Stimulated activated naive CD8-positive, alpha-beta T cell treated with anti-CD3 and anti-CD28 coated beads, Interleukin-15, Interleukin-2, amounts not matched to agents 100 ng/mL and 50 ng/mL, for 24 hours (primary cell): ENCODE measurements around the gene HAAO.
"Not testable (repeated sequence)": the region's sequence is repeated elsewhere in the genome, so short reads cannot be mapped to it uniquely, and the experiment has no call there.

Experiments used
- H3K27ac Mint-ChIP-seq: one replicate; pipeline ENCODE4 v1.8.0; 2021; ENCODE audit warnings: mild to moderate bottlenecking, mixed read lengths
- H3K27me3 Mint-ChIP-seq: one replicate; pipeline ENCODE4 v1.8.0; 2021; ENCODE audit warnings: mixed read lengths
- H3K36me3 Mint-ChIP-seq: one replicate; pipeline ENCODE4 v1.8.0; 2021; ENCODE audit warnings: low read depth, mixed read lengths
- H3K4me1 Mint-ChIP-seq: one replicate; pipeline ENCODE4 v1.8.0; 2021; ENCODE audit warnings: low read depth, mixed read lengths
- H3K4me3 Mint-ChIP-seq: one replicate; pipeline ENCODE4 v1.8.0; 2021; ENCODE audit warnings: mild to moderate bottlenecking, mixed read lengths
- H3K9me3 Mint-ChIP-seq: one replicate; pipeline ENCODE4 v1.8.0; 2021; ENCODE audit warnings: mixed read lengths

Gene HAAO

GRCh38 chr2:42792583-42793333, at the start of gene HAAO:
TSS of gene HAAO (minus strand) at chr2:42792583. CDS start at chr2:42792536, 47 bp downstream.
- Mint-ChIP-seq H3K4me1 (peaks cover 64% of the 10 kb centered on the region), H3K36me3 (no peaks in the 10 kb centered on the region), H3K9me3 (no peaks in the 10 kb centered on the region), H3K4me3 (peak within 1 kb of the TSS; percentile 83), H3K27ac (peak within 1 kb of the TSS; percentile 52), H3K27me3 (peaks cover 34% of the 10 kb centered on the region)

DNA sequence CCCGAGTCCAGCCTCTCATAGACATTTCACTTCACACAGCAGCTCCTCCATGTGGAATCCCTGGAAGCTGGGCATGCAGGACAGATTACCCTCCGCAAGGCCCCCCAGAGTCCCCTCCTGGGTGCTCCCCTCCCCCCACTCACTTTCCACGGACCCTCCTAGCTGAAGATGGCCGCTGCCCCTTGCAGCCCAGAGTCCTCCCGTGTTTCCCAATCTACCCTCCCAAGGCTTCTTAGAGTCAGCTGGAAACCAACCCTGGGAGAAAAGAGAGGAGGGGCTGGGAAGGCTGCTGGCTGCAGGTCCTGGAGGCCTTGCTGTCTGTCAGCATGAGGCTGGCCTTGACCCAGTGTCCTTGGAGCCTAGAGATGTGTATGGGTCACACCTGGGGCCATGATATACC, 49.0 kb upstream of the HAAO start:
- H3K27ac Mint-ChIP-seq = no peak overlapping the region
- H3K36me3 Mint-ChIP-seq = no peaks in the 10 kb centered on the region
- H3K27me3 Mint-ChIP-seq = no peaks in the 10 kb centered on the region
- H3K9me3 Mint-ChIP-seq = peaks cover 3% of the 10 kb centered on the region
- H3K4me3 Mint-ChIP-seq = no peak overlapping the region
- H3K4me1 Mint-ChIP-seq = no peaks in the 10 kb centered on the region

DNA sequence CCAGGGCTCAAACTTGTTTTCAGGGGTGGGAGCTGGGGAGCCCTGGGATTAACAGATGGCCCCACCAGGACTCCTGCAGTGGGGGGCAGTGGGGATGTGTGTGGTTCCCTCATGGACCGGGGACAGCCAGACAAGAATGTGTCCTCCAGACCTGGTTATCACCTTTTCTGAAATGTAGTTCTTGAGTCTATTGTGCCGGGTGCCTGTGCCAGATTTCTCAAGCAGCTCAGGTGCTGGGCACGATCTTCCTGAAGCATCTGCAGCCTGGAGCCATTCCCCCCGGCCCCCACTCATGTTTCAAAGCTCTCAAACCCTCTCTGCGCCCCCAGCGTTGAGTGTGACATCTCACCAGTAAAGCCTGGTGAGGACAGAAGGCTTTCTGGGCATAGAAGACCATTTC, 48.4 kb upstream of the HAAO start:
- Mint-ChIP-seq H3K27me3 (no peaks in the 10 kb centered on the region), H3K27ac (no peak overlapping the region), H3K4me1 (peaks cover 3% of the 10 kb centered on the region), H3K4me3 (no peak overlapping the region), H3K36me3 (no peaks in the 10 kb centered on the region), H3K9me3 (peaks cover 3% of the 10 kb centered on the region)

- Mint-ChIP-seq H3K4me3 (no peak overlapping the region), H3K27ac (no peak overlapping the region), H3K9me3 (peaks cover 3% of the 10 kb centered on the region), H3K4me1 (peaks cover 3% of the 10 kb centered on the region), H3K36me3 (no peaks in the 10 kb centered on the region), H3K27me3 (no peaks in the 10 kb centered on the region)
Measured at GRCh38 chr2:42839809-42840501, 47.6 kb upstream of the HAAO start.

GRCh38 chr2:42838133-42838532, 45.8 kb upstream of the HAAO start:
- peaks cover 3% of the 10 kb centered on the region for H3K4me1 Mint-ChIP-seq
- no peak overlapping the region for H3K4me3 Mint-ChIP-seq
- no peaks in the 10 kb centered on the region for H3K36me3 Mint-ChIP-seq
- H3K27me3 Mint-ChIP-seq = no peaks in the 10 kb centered on the region
- peaks cover 3% of the 10 kb centered on the region for H3K9me3 Mint-ChIP-seq
- no peak overlapping the region for H3K27ac Mint-ChIP-seq

- Mint-ChIP-seq H3K27ac (no peak overlapping the region), H3K36me3 (no peaks in the 10 kb centered on the region), H3K4me1 (peaks cover 3% of the 10 kb centered on the region), H3K27me3 (no peaks in the 10 kb centered on the region), H3K9me3 (peaks cover 3% of the 10 kb centered on the region), H3K4me3 (no peak overlapping the region)
Measured at GRCh38 chr2:42835577-42836371, 43.4 kb upstream of the HAAO start.

DNA sequence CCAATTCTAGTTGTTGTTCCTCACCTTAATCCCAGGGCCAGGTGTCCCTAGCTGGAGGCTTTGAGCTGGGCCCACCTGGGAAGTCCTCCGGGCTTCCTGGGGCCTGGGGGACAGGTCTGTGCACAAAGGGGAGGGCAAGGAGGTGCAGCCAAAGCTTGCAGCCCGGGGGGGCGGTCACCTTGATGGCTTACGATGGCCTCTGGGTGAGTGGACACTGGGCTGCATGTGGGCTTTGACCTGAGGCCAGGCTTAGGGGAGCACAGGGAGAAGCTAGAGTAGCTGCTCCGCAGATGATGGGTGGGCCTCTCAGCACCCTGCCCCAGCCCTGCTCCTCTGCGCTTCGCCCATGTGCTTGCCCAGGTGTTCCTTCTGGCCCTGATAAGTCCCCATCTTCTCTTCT, 41.8 kb upstream of the HAAO start:
- Mint-ChIP-seq H3K36me3 (no peaks in the 10 kb centered on the region), H3K4me3 (no peak overlapping the region), H3K9me3 (peaks cover 3% of the 10 kb centered on the region), H3K27me3 (no peaks in the 10 kb centered on the region), H3K4me1 (peaks cover 3% of the 10 kb centered on the region), H3K27ac (no peak overlapping the region)

- Mint-ChIP-seq H3K4me1 (peaks cover 12% of the 10 kb centered on the region), H3K9me3 (peaks cover 2% of the 10 kb centered on the region), H3K4me3 (no peak overlapping the region), H3K27me3 (no peaks in the 10 kb centered on the region), H3K36me3 (no peaks in the 10 kb centered on the region), H3K27ac (no peak overlapping the region)
Measured at GRCh38 chr2:42832289-42832634, 39.9 kb upstream of the HAAO start.

GRCh38 chr2:42831575-42832288, 39.3 kb upstream of the HAAO start:
- peaks cover 12% of the 10 kb centered on the region for H3K4me1 Mint-ChIP-seq
- not testable (repeated sequence) for H3K9me3 Mint-ChIP-seq, H3K27ac Mint-ChIP-seq, H3K27me3 Mint-ChIP-seq, H3K36me3 Mint-ChIP-seq, H3K4me3 Mint-ChIP-seq

DNA sequence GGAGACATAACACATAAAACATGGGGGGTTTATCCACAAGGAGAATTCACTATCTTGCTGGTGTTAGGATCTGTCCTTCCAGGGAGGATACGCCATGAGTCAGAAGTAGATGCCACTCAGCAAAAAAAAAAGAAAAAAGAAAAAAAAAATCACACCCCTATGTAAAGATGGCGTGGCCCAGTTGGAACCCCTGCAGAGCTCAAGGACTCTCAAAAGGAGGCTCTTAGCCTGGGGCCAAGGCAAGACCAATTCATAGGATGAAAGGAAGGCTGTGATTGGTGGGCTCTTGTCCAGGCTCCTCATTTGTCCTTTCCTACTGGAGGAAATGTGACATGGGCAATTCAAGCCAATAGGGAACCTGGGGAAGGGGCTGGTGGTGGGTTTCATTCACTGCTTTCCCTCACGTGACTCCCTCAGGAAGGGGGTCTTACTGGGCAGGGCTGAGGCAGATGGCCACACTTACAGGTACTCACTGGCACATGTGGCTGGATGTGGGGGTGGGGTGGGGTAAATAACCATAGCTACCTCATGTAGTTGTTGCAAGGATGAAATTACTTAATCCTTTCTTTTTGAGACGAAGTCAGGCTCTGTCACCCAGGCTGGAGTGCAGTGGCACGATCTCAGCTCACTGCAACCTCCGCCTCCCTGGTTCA, 38.7 kb upstream of the HAAO start:
- Mint-ChIP-seq H3K9me3 (no peaks in the 10 kb centered on the region), H3K36me3 (no peaks in the 10 kb centered on the region), H3K4me1 (peaks cover 9% of the 10 kb centered on the region), H3K27ac (no peak overlapping the region), H3K27me3 (no peaks in the 10 kb centered on the region), H3K4me3 (no peak overlapping the region)

DNA sequence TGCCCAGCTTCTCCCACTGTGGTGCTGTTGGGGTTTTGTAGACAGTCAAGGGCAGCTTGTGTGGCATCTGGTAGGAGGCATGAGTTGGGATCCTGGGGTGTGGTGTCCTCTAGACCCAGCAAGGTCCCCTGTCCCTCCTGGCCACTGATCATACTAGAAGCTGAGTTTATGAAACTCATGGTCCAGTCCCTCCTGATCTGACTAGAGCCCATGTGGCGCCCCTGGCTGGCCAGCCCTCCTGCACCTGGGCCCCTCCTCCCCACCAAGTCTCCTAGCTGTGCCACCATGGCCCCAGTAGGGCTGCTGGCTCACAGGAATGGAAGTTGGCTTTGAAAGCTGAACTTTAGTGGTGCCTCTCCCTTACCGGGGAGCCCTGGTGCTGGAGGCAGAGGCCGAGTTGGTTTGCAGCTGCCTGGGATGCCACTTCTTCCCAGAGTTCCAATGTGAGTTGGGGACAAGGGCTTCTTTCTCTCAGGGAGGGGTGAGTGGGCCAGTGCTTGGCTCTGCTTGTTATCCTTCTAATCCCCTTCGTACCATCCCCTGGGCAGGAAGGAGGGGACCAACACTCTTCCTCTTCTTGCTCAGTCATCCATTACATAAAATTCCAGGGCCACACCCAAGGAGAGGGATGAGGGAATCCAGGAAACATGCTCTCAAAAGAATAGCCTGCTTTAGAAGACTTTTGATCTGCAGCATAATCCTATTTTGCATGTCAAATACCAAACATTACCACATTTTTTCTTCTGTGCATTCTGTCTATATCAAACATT, 37.5 kb upstream of the HAAO start:
- Mint-ChIP-seq H3K27ac (no peak overlapping the region), H3K27me3 (no peaks in the 10 kb centered on the region), H3K36me3 (no peaks in the 10 kb centered on the region), H3K4me3 (no peak overlapping the region), H3K9me3 (no peaks in the 10 kb centered on the region), H3K4me1 (peaks cover 8% of the 10 kb centered on the region)

- H3K27me3 Mint-ChIP-seq = no peaks in the 10 kb centered on the region
- no peaks in the 10 kb centered on the region for H3K36me3 Mint-ChIP-seq
- peak overlapping the region; percentile 15 for H3K4me3 Mint-ChIP-seq
- H3K27ac Mint-ChIP-seq = no peak overlapping the region
- H3K9me3 Mint-ChIP-seq = no peaks in the 10 kb centered on the region
- H3K4me1 Mint-ChIP-seq = peaks cover 8% of the 10 kb centered on the region
Measured at GRCh38 chr2:42828487-42829425, 36.4 kb upstream of the HAAO start.
